NT2/D1 (cell line): ENCODE measurements around the gene TNFRSF8.
"Not testable (repeated sequence)": the region's sequence is repeated elsewhere in the genome, so short reads cannot be mapped to it uniquely, and the experiment has no call there.

Experiments
- DNase-seq: peaks from one replicate; pipeline ENCODE4 v3.0.0-alpha.2; 2011; ENCODE audit warnings: low read depth, low spot score
- H3K27me3 ChIP-seq: 2 replicates; pipeline ENCODE4 v1.6.0; 2011; ENCODE audit warnings: mild to moderate bottlenecking; ENCODE audit not compliant: insufficient read length, insufficient read depth
- H3K36me3 ChIP-seq: 2 replicates; pipeline ENCODE4 v1.6.1; 2011; ENCODE audit warnings: mild to moderate bottlenecking, low read length, mixed read lengths; ENCODE audit not compliant: insufficient read depth, insufficient read length
- H3K4me1 ChIP-seq: 2 replicates; pipeline ENCODE4 v1.5.1; 2011; ENCODE audit not compliant: insufficient read depth, insufficient read length
- H3K4me3 ChIP-seq: 2 replicates; pipeline ENCODE4 v1.5.1; 2011; ENCODE audit warnings: low read depth; ENCODE audit not compliant: insufficient read length
- H3K9ac ChIP-seq: 2 replicates; pipeline ENCODE4 v1.6.0; 2011; ENCODE audit warnings: low read depth; ENCODE audit not compliant: insufficient read length
- H3K9me3 ChIP-seq: 2 replicates; pipeline ENCODE4 v1.5.1; 2011; ENCODE audit warnings: mild to moderate bottlenecking, low read length; ENCODE audit not compliant: insufficient read depth
- SUZ12 ChIP-seq: IDR thresholded peaks from 2 replicates; pipeline ENCODE4 v1.6.1; 2011; ENCODE audit not compliant: insufficient read length, insufficient read depth; ENCODE audit errors: extremely low read depth
- YY1 ChIP-seq: IDR thresholded peaks from 2 replicates; pipeline ENCODE4 v1.6.1; 2011; ENCODE audit not compliant: insufficient read length, insufficient read depth
- ZNF274 ChIP-seq: IDR thresholded peaks from 2 replicates; pipeline ENCODE4 v1.6.1; 2011; ENCODE audit warnings: mild to moderate bottlenecking, low read depth, low read length

The TNFRSF8 gene

GRCh38 chr1:12095452-12096263 lies 32.6 kb downstream of the TNFRSF8 start:
- Histone ChIP-seq H3K9me3 (no peaks in the 10 kb centered on the region), H3K36me3 (peaks cover 24% of the 10 kb centered on the region), H3K4me1 (no peaks in the 10 kb centered on the region), H3K27me3 (no peaks in the 10 kb centered on the region), H3K4me3 (no peak overlapping the region), H3K9ac (no peak overlapping the region)
- TF ChIP-seq SUZ12 (no peak), ZNF274 (no peak), YY1 (no peak)
- no peak for DNase-seq

GRCh38 chr1:12096615-12097014 lies 33.5 kb downstream of the TNFRSF8 start:
- Histone ChIP-seq H3K4me1 (no peaks in the 10 kb centered on the region), H3K36me3 (peaks cover 20% of the 10 kb centered on the region), H3K27me3 (no peaks in the 10 kb centered on the region), H3K4me3 (no peak overlapping the region), H3K9ac (no peak overlapping the region), H3K9me3 (no peaks in the 10 kb centered on the region)
- TF ChIP-seq ZNF274 (no peak), SUZ12 (no peak), YY1 (no peak)
- DNase-seq, result no peak

- H3K27me3 ChIP-seq, result no peaks in the 10 kb centered on the region
- H3K4me3 ChIP-seq, result no peak overlapping the region
- TF ChIP-seq ZNF274 (no peak), YY1 (no peak), SUZ12 (no peak)
- no peak overlapping the region for H3K9ac ChIP-seq
- H3K4me1 ChIP-seq, result no peaks in the 10 kb centered on the region
- H3K36me3 ChIP-seq, result peaks cover 19% of the 10 kb centered on the region
- DNase-seq, result no peak
- no peaks in the 10 kb centered on the region for H3K9me3 ChIP-seq
These were observed 34.2 kb downstream of the TNFRSF8 start for GRCh38 chr1:12097321-12097720.

GRCh38 chr1:12098786-12099185 lies 35.7 kb downstream of the TNFRSF8 start:
- Histone ChIP-seq H3K9ac (no peak overlapping the region), H3K4me1 (no peaks in the 10 kb centered on the region), H3K4me3 (no peak overlapping the region), H3K36me3 (peaks cover 22% of the 10 kb centered on the region), H3K27me3 (no peaks in the 10 kb centered on the region), H3K9me3 (no peaks in the 10 kb centered on the region)
- TF ChIP-seq ZNF274, result no peak
- no peak for TF ChIP-seq YY1
- TF ChIP-seq SUZ12, result no peak
- DNase-seq, result no peak

- Histone ChIP-seq H3K4me1 (no peaks in the 10 kb centered on the region), H3K27me3 (no peaks in the 10 kb centered on the region), H3K9me3 (no peaks in the 10 kb centered on the region), H3K9ac (no peak overlapping the region), H3K4me3 (no peak overlapping the region), H3K36me3 (peaks cover 29% of the 10 kb centered on the region)
- TF ChIP-seq YY1, result no peak
- TF ChIP-seq SUZ12, result no peak
- no peak for TF ChIP-seq ZNF274
- no peak for DNase-seq
These were observed 36.5 kb downstream of the TNFRSF8 start for GRCh38 chr1:12099610-12100009.

- Histone ChIP-seq H3K4me3 (no peak overlapping the region), H3K36me3 (peaks cover 32% of the 10 kb centered on the region), H3K4me1 (no peaks in the 10 kb centered on the region), H3K27me3 (no peaks in the 10 kb centered on the region), H3K9me3 (no peaks in the 10 kb centered on the region), H3K9ac (no peak overlapping the region)
- DNase-seq, result no peak
- TF ChIP-seq SUZ12 (no peak), YY1 (no peak), ZNF274 (no peak)
These were observed 37.0 kb downstream of the TNFRSF8 start for GRCh38 chr1:12100071-12100470.

- not testable (repeated sequence) for H3K27me3 ChIP-seq, H3K9me3 ChIP-seq, H3K4me3 ChIP-seq, DNase-seq, H3K4me1 ChIP-seq, H3K9ac ChIP-seq
- H3K36me3 ChIP-seq, result peaks cover 29% of the 10 kb centered on the region
These were observed 38.0 kb downstream of the TNFRSF8 start for GRCh38 chr1:12101120-12101519.
